Kidney glomerular epithelial cell (primary cell): ENCODE data around the gene CDC37.

ENCODE experiments used
- DNase-seq: peaks from one replicate; lab custom pipeline; 2025; lab: John Stamatoyannopoulos, UW

CDC37 gene

GRCh38 chr19:10403137-10404021 lies at the start of gene CDC37:
Gene CDC37, minus strand, starts transcription at chr19:10403542. Its CDS starts 63 bp downstream, at chr19:10403479.
- DNase-seq = peak; percentile 90

- DNase-seq = no peak
Measured at GRCh38 chr19:10450853-10451609, 47.7 kb upstream of the CDC37 start.

GRCh38 chr19:10450191-10450852 lies 47.0 kb upstream of the CDC37 start:
- DNase-seq = no peak

- no peak for DNase-seq
Measured at GRCh38 chr19:10449037-10449436, 45.7 kb upstream of the CDC37 start.

GRCh38 chr19:10442698-10443097 lies 39.4 kb upstream of the CDC37 start:
- DNase-seq = no peak

- no peak for DNase-seq
Measured at GRCh38 chr19:10439588-10439987, 36.2 kb upstream of the CDC37 start.

- DNase-seq = no peak
Measured at GRCh38 chr19:10433131-10433536, 29.8 kb upstream of the CDC37 start.

- no peak for DNase-seq
Measured at GRCh38 chr19:10432736-10433130, 29.4 kb upstream of the CDC37 start.

- DNase-seq = no peak
Measured at GRCh38 chr19:10431943-10432735, 28.8 kb upstream of the CDC37 start.

GRCh38 chr19:10431254-10431942 lies 28.1 kb upstream of the CDC37 start:
- no peak for DNase-seq

- DNase-seq = no peak
Measured at GRCh38 chr19:10430505-10431253, 27.3 kb upstream of the CDC37 start.

- no peak for DNase-seq
Measured at GRCh38 chr19:10428996-10429381, 25.6 kb upstream of the CDC37 start.

GRCh38 chr19:10427169-10427568 lies 23.8 kb upstream of the CDC37 start:
- DNase-seq = no peak

- DNase-seq = peak; percentile 11
Measured at GRCh38 chr19:10424011-10424637, 20.8 kb upstream of the CDC37 start.

- DNase-seq = no peak
Measured at GRCh38 chr19:10422846-10423245, 19.5 kb upstream of the CDC37 start.

GRCh38 chr19:10422046-10422461 lies 18.7 kb upstream of the CDC37 start:
- no peak for DNase-seq

GRCh38 chr19:10421240-10422045 lies 18.1 kb upstream of the CDC37 start:
- no peak for DNase-seq

GRCh38 chr19:10420444-10421239 lies 17.3 kb upstream of the CDC37 start, which contains the start of gene PDE4A:
Gene PDE4A, plus strand, starts transcription at chr19:10420538. Its CDS starts 227 bp downstream, at chr19:10420765.
- DNase-seq = no peak
